ENCODE measurements around the gene EIF2D. TPM values are rescaled to one million over a fixed set of nuclear protein-coding genes. Genes with fewer than 3 reads are reported as not detected.
A peak's percentile ranks its signal among the peaks of the same experiment; 100 is the strongest.

The EIF2D gene
- total RNA-seq, 1 donor from 2014 or later = 65.4 TPM

DNA sequence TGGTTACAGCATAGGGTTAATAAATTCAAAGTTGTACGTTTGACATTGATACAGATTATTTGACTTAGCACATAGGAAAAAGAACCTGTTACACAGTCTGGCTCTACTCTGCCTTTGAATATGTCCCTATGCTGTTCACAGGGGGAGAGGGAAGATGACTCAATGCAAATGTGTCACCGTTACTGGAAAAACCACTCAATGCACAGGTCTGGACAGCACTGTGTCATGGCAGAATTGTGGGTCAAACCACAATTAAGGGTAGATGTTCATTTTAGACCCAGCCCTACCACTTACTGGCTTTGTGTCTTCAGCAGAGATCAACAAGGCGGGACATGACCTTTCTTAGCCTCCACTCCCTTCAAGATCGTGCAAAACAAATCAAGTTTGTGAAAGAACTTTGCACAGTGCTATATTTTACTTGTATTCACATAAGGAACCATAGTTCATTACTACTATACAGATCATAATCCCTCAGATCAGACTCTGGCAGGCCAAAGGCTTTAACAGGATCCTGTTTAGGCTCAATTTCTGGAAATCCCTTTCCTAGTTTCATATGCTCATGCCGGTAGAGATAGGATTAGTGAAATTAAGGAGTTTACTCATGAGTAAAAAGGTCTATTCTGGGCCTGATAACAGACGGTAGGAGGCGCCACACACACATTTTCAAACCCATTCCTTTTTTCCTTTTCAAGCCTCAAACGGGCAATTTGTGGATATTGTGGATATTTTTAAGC lies 22.1 kb downstream of the EIF2D start:
- intact Hi-C loops (cut with micrococcal nuclease) = no loop called here
- H3K27me3 Mint-ChIP-seq = no peaks in the 10 kb centered on the region
- H3K4me3 Mint-ChIP-seq = no peak overlapping the region

DNA sequence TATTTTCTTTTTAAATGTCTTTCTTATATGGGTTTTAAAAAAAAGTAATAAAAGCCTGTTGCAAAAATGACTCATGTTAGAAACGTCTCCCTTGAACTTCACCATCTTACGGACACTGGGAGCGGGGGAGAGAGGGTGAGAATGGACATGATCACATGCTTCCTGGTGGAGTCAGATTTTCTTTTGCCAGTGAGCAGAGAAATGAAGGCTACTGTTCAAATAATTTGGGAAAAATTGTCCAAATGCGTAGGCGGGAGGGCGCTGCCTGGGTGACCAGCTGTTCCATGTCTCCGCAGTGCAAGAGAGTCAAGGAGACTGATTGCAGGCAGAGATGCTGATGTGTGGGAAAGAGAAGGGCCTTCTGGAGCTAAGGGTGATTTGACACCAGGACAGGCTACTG lies 23.1 kb downstream of the EIF2D start:
- H3K4me3 Mint-ChIP-seq = no peak overlapping the region
- TF ChIP-seq, protein P1, sequence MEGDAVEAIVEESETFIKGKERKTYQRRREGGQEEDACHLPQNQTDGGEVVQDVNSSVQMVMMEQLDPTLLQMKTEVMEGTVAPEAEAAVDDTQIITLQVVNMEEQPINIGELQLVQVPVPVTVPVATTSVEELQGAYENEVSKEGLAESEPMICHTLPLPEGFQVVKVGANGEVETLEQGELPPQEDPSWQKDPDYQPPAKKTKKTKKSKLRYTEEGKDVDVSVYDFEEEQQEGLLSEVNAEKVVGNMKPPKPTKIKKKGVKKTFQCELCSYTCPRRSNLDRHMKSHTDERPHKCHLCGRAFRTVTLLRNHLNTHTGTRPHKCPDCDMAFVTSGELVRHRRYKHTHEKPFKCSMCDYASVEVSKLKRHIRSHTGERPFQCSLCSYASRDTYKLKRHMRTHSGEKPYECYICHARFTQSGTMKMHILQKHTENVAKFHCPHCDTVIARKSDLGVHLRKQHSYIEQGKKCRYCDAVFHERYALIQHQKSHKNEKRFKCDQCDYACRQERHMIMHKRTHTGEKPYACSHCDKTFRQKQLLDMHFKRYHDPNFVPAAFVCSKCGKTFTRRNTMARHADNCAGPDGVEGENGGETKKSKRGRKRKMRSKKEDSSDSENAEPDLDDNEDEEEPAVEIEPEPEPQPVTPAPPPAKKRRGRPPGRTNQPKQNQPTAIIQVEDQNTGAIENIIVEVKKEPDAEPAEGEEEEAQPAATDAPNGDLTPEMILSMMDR (IDR thresholded peaks at IDR 0.05) = no peak
- DNase-seq (no peak), ATAC-seq (ENCODE audit: low read depth) (no peak)
- H3K36me3 Mint-ChIP-seq (ENCODE audit: low read depth) = peaks cover 94% of the 10 kb centered on the region
- no peaks in the 10 kb centered on the region for H3K9me3 Mint-ChIP-seq
- CTCF ChIA-PET = interaction anchor here (1.2 to 3.2 kb wide), 4 partner anchors 44 to 110 kb away, joined by 3 to 23 read pairs (median 6); no protein-coding TSS in a partner anchor
- H3K27me3 Mint-ChIP-seq = no peaks in the 10 kb centered on the region
- H3K27ac Mint-ChIP-seq = no peak overlapping the region
- H3K4me1 Mint-ChIP-seq = peaks cover 9% of the 10 kb centered on the region
- intact Hi-C loops (cut with micrococcal nuclease) = no loop called here
- POLR2A ChIA-PET = interaction anchor here (0.6 to 2.0 kb wide), 3 partner anchors 9 to 108 kb away, joined by 3 to 4 read pairs (median 4); no protein-coding TSS in a partner anchor

More for the DNA sequence above, 22.1 kb downstream of the EIF2D start:
- POLR2A ChIA-PET = interaction anchor here (2.0 kb wide), 1 partner anchor 10 kb away, joined by 4 read pairs; no protein-coding TSS in a partner anchor
- DNase-seq (no peak), ATAC-seq (ENCODE audit: low read depth) (peak; percentile 81)
- TF ChIP-seq, protein P1 (IDR thresholded peaks at IDR 0.05) = no peak
- H3K27ac Mint-ChIP-seq = peak overlapping the region; percentile 42
- H3K4me1 Mint-ChIP-seq = peaks cover 9% of the 10 kb centered on the region
- CTCF ChIA-PET = interaction anchor here (3.2 kb wide), 1 partner anchor 45 kb away, joined by 23 read pairs; no protein-coding TSS in a partner anchor
- no peaks in the 10 kb centered on the region for H3K9me3 Mint-ChIP-seq
- peaks cover 94% of the 10 kb centered on the region for H3K36me3 Mint-ChIP-seq (ENCODE audit: low read depth)

DNA sequence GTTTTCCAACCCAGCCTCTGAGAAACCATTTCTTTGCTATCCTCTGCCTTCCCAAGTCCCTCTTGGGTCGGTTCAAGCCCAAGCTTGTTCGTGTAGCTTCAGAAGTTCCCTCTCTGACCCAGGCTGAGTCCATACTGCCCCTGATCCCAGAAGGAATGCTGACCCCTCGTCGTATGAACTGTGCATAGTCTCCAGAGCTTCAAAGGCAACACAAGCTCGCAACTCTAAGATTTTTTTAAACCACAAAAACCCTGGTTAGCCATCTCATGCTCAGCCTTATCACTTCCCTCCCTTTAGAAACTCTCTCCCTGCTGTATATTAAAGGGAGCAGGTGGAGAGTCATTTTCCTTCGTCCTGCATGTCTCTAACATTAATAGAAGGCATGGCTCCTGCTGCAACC lies 23.8 kb downstream of the EIF2D start:
- intact Hi-C loops (cut with micrococcal nuclease) = no loop called here
- H3K36me3 Mint-ChIP-seq (ENCODE audit: low read depth) = peaks cover 96% of the 10 kb centered on the region
- H3K27me3 Mint-ChIP-seq = no peaks in the 10 kb centered on the region
- ATAC-seq (ENCODE audit: low read depth) = no peak
- ChIA-PET POLR2A (interaction anchor here (0.8 to 2.0 kb wide), 2 partner anchors 8 to 43 kb away, joined by 4 read pairs; no protein-coding TSS in a partner anchor), CTCF (interaction anchor here (1.2 to 3.2 kb wide), 4 partner anchors 43 to 109 kb away, joined by 3 to 23 read pairs (median 6); no protein-coding TSS in a partner anchor)
- peaks cover 12% of the 10 kb centered on the region for H3K4me1 Mint-ChIP-seq
- TF ChIP-seq, protein P1 (IDR thresholded peaks at IDR 0.05) = no peak
- H3K9me3 Mint-ChIP-seq = no peaks in the 10 kb centered on the region
- DNase-seq = no peak
- peak overlapping the region; percentile 46 for H3K27ac Mint-ChIP-seq
- H3K4me3 Mint-ChIP-seq = no peak overlapping the region

DNA sequence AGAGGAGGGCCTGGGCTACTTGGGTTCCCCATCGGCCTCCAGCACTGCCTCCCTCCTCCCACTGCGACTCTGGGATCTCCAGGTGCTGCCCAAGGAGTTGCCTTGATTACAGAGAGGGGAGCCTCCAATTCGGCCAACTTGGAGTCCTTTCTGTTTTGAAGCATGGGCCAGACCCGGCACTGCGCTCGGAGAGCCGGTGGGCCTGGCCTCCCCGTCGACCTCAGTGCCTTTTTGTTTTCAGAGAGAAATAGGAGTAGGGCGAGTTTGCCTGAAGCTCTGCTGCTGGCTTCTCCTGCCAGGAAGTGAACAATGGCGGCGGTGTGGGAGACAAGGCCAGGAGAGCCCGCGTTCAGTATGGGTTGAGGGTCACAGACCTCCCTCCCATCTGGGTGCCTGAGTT lies 24.4 kb downstream of the EIF2D start:
- no peak for ATAC-seq (ENCODE audit: low read depth)
- Mint-ChIP-seq H3K27ac (peak overlapping the region; percentile 30), H3K27me3 (no peaks in the 10 kb centered on the region), H3K4me3 (no peak overlapping the region), H3K36me3 (ENCODE audit: low read depth) (peaks cover 96% of the 10 kb centered on the region), H3K9me3 (no peaks in the 10 kb centered on the region), H3K4me1 (peaks cover 18% of the 10 kb centered on the region)
- POLR2A ChIA-PET = interaction anchor here (2.0 kb wide), 1 partner anchor 8 kb away, joined by 4 read pairs; no protein-coding TSS in a partner anchor
- CTCF ChIA-PET = interaction anchor here (0.7 to 3.2 kb wide), 6 partner anchors 19 to 98 kb away, joined by 3 to 23 read pairs (median 5); no protein-coding TSS in a partner anchor
- intact Hi-C loops (cut with micrococcal nuclease) = no loop called here
- TF ChIP-seq, protein P1 (IDR thresholded peaks at IDR 0.05) = no peak
- no peak for DNase-seq

Measured in activated B cell treated with CpG ODN at 0.5 μM for 24 hours (primary cell).